Neural progenitor cell (in vitro differentiated cells): ENCODE results near the gene SHROOM2. TPM values are rescaled to one million over a fixed set of nuclear protein-coding genes. Genes with fewer than 3 reads are reported as not detected.
"Not testable (repeated sequence)": the region's sequence is repeated elsewhere in the genome, so short reads cannot be mapped to it uniquely, and the experiment has no call there.

Experiments used
- DNase-seq: peaks from one replicate; pipeline ENCODE4 v3.0.0-alpha.2; 2016; ENCODE audit warnings: low spot score
- H2AFZ ChIP-seq: fragments of 200-600 bp; sonication (generic); replicated peaks from 2 replicates; pipeline ENCODE4 v1.6.1; 2016; ENCODE audit warnings: antibody characterized with exemption
- H3F3A ChIP-seq: fragments of 200-600 bp; sonication (generic); 2 replicates; pipeline ENCODE4 v1.6.1; 2016; ENCODE audit warnings: antibody characterized with exemption, low read depth
- H3K27ac ChIP-seq: fragments of 200-600 bp; sonication (generic); 2 replicates; pipeline ENCODE4 v1.5.1; 2016; ENCODE audit warnings: mild to moderate bottlenecking
- H3K27me3 ChIP-seq: fragments of 200-600 bp; sonication (generic); 2 replicates; pipeline ENCODE4 v1.6.1; 2016; ENCODE audit warnings: mild to moderate bottlenecking, moderate library complexity
- H3K36me3 ChIP-seq: fragments of 200-600 bp; sonication (generic); 2 replicates; pipeline ENCODE4 v1.5.1; 2016
- H3K4me1 ChIP-seq: fragments of 200-600 bp; sonication (generic); 2 replicates; pipeline ENCODE4 v1.6.1; 2016; ENCODE audit warnings: mixed run types
- H3K4me2 ChIP-seq: fragments of 200-600 bp; sonication (generic); 2 replicates; pipeline ENCODE4 v1.6.1; 2016
- H3K4me3 ChIP-seq: fragments of 200-600 bp; sonication (generic); 2 replicates; pipeline ENCODE4 v1.5.1; 2016
- H3K79me2 ChIP-seq: fragments of 200-600 bp; sonication (generic); 2 replicates; pipeline ENCODE4 v1.6.1; 2016; ENCODE audit warnings: low read depth
- H3K9ac ChIP-seq: fragments of 200-600 bp; sonication (generic); 2 replicates; pipeline ENCODE4 v1.6.1; 2016
- H3K9me3 ChIP-seq: fragments of 200-600 bp; sonication (generic); 2 replicates; pipeline ENCODE4 v1.5.1; 2016; ENCODE audit warnings: low read depth
- H4K20me1 ChIP-seq: fragments of 200-600 bp; sonication (generic); 2 replicates; pipeline ENCODE4 v1.6.1; 2016; ENCODE audit warnings: low read depth
- H3K27ac Mint-ChIP-seq: 3 replicates; pipeline ENCODE4 v1.8.0; 2021; ENCODE audit warnings: mixed read lengths
- H3K27me3 Mint-ChIP-seq: 2 replicates; pipeline ENCODE4 v1.8.0; 2022; ENCODE audit warnings: low read depth, mild to moderate bottlenecking, inconsistent platforms, moderate library complexity, mixed read lengths; ENCODE audit not compliant: insufficient read depth
- H3K36me3 Mint-ChIP-seq: 3 replicates; pipeline ENCODE4 v1.8.0; 2021; ENCODE audit warnings: mixed read lengths
- H3K4me1 Mint-ChIP-seq: 3 replicates; pipeline ENCODE4 v1.8.0; 2021; ENCODE audit warnings: mixed read lengths
- H3K4me3 Mint-ChIP-seq: 3 replicates; pipeline ENCODE4 v1.8.0; 2021; ENCODE audit warnings: mild to moderate bottlenecking, moderate library complexity, mixed read lengths
- H3K9me3 Mint-ChIP-seq: 3 replicates; pipeline ENCODE4 v1.8.0; 2020; ENCODE audit warnings: mixed read lengths
- CTCF ChIP-seq: fragments of 200-600 bp; sonication (generic); IDR thresholded peaks from 2 replicates; pipeline ENCODE4 v1.5.1; 2017; ENCODE audit warnings: antibody characterized with exemption, mild to moderate bottlenecking
- EZH2 ChIP-seq: fragments of 200-600 bp; sonication (generic); IDR thresholded peaks from 2 replicates; pipeline ENCODE4 v1.6.1; 2017; ENCODE audit warnings: antibody characterized with exemption, mild to moderate bottlenecking, moderate library complexity
- EZH2phosphoT487 ChIP-seq: fragments of 200-600 bp; sonication (generic); IDR thresholded peaks from 2 replicates; pipeline ENCODE4 v1.6.1; 2017; ENCODE audit warnings: antibody characterized with exemption
- total RNA-seq: library from RNA; depleted of rRNA; stranded (reverse); fragments of >200 nt; gene quantifications from 2 replicates; pipeline ENCODE4 v1.2.3, GENCODE V29; 2015; ENCODE audit warnings: low replicate concordance

Gene SHROOM2
- total RNA-seq, 1 donor from 2014 or later, result 9.1 TPM

- TF ChIP-seq CTCF (no peak), EZH2 (no peak), EZH2phosphoT487 (no peak)
- Mint-ChIP-seq H3K4me3 (no peak overlapping the region), H3K36me3 (peaks cover 15% of the 10 kb centered on the region), H3K4me1 (no peaks in the 10 kb centered on the region), H3K9me3 (peaks cover 20% of the 10 kb centered on the region), H3K27me3 (peaks cover 2% of the 10 kb centered on the region), H3K27ac (no peak overlapping the region)
- DNase-seq, result no peak
- Histone ChIP-seq H3K27ac (no peak overlapping the region), H3K27me3 (no peaks in the 10 kb centered on the region), H3F3A (no peaks in the 10 kb centered on the region), H3K4me2 (no peak overlapping the region), H3K4me1 (no peaks in the 10 kb centered on the region), H4K20me1 (peaks cover 7% of the 10 kb centered on the region), H3K9me3 (peaks cover 5% of the 10 kb centered on the region), H3K9ac (no peak overlapping the region), H3K79me2 (peaks cover 53% of the 10 kb centered on the region), H3K36me3 (no peaks in the 10 kb centered on the region), H2AFZ (no peak overlapping the region), H3K4me3 (no peak overlapping the region)
Observed at GRCh38 chrX:9804444-9804843, 18.2 kb downstream of the SHROOM2 start.

DNA sequence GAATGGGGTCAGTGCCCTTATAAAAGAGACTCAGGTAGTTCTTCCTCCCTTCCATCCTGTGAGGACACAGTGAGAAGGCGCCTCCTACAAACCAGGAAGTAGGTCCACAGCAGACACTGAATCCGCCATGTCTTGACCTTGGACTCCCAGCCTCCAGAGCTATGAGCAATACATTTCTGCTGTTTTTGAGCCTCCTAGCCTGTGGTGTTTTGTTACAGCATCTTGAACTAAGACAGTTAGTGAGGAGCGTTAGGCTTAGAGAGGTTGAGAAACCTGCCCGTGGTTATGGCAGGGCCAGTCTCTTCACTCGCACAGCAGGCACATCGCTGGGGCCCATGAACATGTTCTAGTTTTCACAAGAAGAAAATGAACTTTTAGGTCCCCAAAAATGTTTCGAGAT is 19.7 kb downstream of the SHROOM2 start:
- Histone ChIP-seq H3K27me3 (no peaks in the 10 kb centered on the region), H3K27ac (no peak overlapping the region), H3K4me2 (no peak overlapping the region), H3K36me3 (no peaks in the 10 kb centered on the region), H3K4me1 (no peaks in the 10 kb centered on the region), H2AFZ (no peak overlapping the region), H3F3A (no peaks in the 10 kb centered on the region), H4K20me1 (peaks cover 7% of the 10 kb centered on the region), H3K9ac (no peak overlapping the region), H3K9me3 (no peaks in the 10 kb centered on the region), H3K4me3 (no peak overlapping the region), H3K79me2 (peaks cover 39% of the 10 kb centered on the region)
- DNase-seq, result no peak
- no peak overlapping the region for H3K4me3 Mint-ChIP-seq
- H3K36me3 Mint-ChIP-seq, result peaks cover 6% of the 10 kb centered on the region
- peaks cover 18% of the 10 kb centered on the region for H3K9me3 Mint-ChIP-seq
- H3K27me3 Mint-ChIP-seq, result peaks cover 8% of the 10 kb centered on the region
- TF ChIP-seq CTCF (no peak), EZH2 (no peak), EZH2phosphoT487 (no peak)
- H3K27ac Mint-ChIP-seq, result no peak overlapping the region
- H3K4me1 Mint-ChIP-seq, result no peaks in the 10 kb centered on the region

DNA sequence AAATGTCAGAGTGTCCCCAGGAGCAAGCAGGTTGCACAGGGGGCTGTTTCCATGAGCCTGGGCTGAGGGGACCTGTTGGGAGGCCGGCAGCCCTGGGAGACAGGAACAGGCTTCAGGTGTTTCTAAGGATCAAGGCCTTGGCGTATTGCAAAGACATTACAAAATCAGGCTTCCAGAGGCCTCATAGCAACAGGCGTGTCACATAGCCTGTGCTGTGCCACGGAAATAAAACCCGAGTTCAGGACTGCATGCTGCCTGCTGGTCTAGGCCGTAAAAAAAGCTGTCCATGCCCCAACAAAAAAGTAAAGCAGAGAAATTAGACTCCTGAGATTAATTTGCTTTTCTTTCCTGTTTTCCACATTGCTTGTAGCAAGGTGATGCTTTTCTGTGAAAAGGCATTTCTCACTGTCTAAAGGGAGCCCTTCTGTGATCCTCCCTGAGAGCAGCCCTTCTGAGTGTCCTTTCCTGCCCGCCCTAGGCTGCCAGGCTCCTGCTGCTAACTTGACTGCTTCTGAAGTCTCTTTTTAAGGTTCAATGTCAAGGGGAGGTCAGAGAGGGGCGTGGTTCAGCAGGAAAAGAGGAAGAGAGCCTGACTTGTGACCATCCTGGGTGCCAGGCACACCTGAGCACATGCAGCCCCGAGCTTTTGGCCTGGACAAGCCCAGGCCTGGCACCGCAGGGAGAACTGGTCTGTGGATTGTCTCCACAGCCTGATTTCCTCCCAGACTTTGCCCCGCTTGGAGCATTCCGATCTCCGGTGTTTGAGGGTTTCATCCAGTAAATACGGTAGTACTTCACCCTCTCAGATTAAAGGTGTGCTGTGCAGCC is 21.3 kb downstream of the SHROOM2 start:
- H3K79me2 ChIP-seq, result peaks cover 23% of the 10 kb centered on the region
- H4K20me1 ChIP-seq, result peaks cover 7% of the 10 kb centered on the region
- H3K9ac ChIP-seq, result no peak overlapping the region
- no peak overlapping the region for H3K27ac ChIP-seq
- H3K27me3 Mint-ChIP-seq, result peaks cover 8% of the 10 kb centered on the region
- H3K36me3 ChIP-seq, result no peaks in the 10 kb centered on the region
- no peak for TF ChIP-seq CTCF
- TF ChIP-seq EZH2phosphoT487, result no peak
- TF ChIP-seq EZH2, result no peak
- no peak overlapping the region for H3K4me3 Mint-ChIP-seq
- H3K27ac Mint-ChIP-seq, result no peak overlapping the region
- no peaks in the 10 kb centered on the region for H3F3A ChIP-seq
- peaks cover 12% of the 10 kb centered on the region for H3K36me3 Mint-ChIP-seq
- no peak overlapping the region for H3K4me3 ChIP-seq
- H3K4me2 ChIP-seq, result no peak overlapping the region
- H3K9me3 ChIP-seq, result no peaks in the 10 kb centered on the region
- H3K4me1 ChIP-seq, result no peaks in the 10 kb centered on the region
- H2AFZ ChIP-seq, result no peak overlapping the region
- H3K4me1 Mint-ChIP-seq, result no peaks in the 10 kb centered on the region
- H3K27me3 ChIP-seq, result no peaks in the 10 kb centered on the region
- H3K9me3 Mint-ChIP-seq, result peaks cover 20% of the 10 kb centered on the region
- no peak for DNase-seq

DNA sequence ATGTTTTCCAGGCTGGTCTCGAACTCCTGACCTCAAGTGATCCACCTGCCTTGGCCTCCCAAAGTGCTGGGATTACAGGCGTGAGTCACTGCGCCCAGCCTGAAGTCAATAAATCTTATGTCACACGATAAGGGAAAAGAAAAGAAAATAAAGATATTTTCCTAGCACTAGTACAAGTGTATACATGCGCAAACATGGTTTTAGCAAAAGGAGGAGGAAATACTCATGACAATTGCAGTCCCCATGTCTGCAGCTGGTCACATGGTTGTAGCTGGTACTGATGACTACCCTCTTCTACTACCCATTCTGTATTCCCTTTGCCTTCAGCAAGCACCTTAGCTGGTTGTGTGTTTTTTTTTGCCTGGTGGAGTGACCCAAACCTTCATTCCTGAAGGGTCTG is 23.6 kb downstream of the SHROOM2 start:
- H4K20me1 ChIP-seq, H3K4me3 Mint-ChIP-seq, H3K4me1 Mint-ChIP-seq, H3K27me3 ChIP-seq, H3K27ac Mint-ChIP-seq, H3K27me3 Mint-ChIP-seq, H3K36me3 ChIP-seq, H3K9ac ChIP-seq, H3K9me3 ChIP-seq, H3K4me3 ChIP-seq, H3F3A ChIP-seq, H2AFZ ChIP-seq, H3K27ac ChIP-seq, H3K4me2 ChIP-seq, DNase-seq, H3K4me1 ChIP-seq: not testable (repeated sequence)
- H3K79me2 ChIP-seq, result peaks cover 15% of the 10 kb centered on the region
- Mint-ChIP-seq H3K9me3 (peaks cover 35% of the 10 kb centered on the region), H3K36me3 (peaks cover 14% of the 10 kb centered on the region)

DNA sequence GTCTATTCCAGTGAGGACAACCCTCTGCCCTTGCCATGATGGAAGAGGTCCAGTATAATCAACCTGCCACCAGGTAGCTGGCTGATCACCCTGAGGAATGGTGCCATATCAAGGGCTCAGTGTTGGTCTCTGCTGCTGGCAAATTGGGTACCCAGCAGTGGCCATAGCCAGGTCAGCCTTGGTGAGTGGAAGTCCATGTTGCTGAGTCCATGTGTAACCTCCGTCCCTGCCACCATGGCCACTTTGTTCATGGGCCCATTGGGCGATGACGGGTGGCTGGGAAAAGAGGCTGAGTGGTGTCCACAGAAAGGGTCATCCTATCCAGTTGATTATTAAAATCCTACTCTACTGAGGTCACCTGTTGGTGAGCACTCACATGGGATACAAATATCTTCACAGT is 24.9 kb downstream of the SHROOM2 start:
- not testable (repeated sequence) for H3K9me3 ChIP-seq, DNase-seq, H3K4me1 ChIP-seq, H3K9ac ChIP-seq, H3K27me3 Mint-ChIP-seq, H3K27ac Mint-ChIP-seq, H3K4me1 Mint-ChIP-seq, H3K27me3 ChIP-seq, H3K36me3 ChIP-seq, H3K4me3 ChIP-seq, H3K27ac ChIP-seq, H3F3A ChIP-seq, H2AFZ ChIP-seq, H3K4me2 ChIP-seq, H4K20me1 ChIP-seq, H3K4me3 Mint-ChIP-seq
- peaks cover 19% of the 10 kb centered on the region for H3K36me3 Mint-ChIP-seq
- peaks cover 42% of the 10 kb centered on the region for H3K9me3 Mint-ChIP-seq
- H3K79me2 ChIP-seq, result peaks cover 20% of the 10 kb centered on the region
